Measurements from ENCODE around the gene EXD3. TPM values are rescaled to one million over a fixed set of nuclear protein-coding genes. Genes with fewer than 3 reads are reported as not detected.
"Not testable (repeated sequence)": the region's sequence is repeated elsewhere in the genome, so short reads cannot be mapped to it uniquely, and the experiment has no call there.

EXD3 gene
- total and polyA plus RNA-seq, 2 of the 4 experiments (the other 2 are of a cell fraction), result 1.1 to 7.4 TPM

DNA sequence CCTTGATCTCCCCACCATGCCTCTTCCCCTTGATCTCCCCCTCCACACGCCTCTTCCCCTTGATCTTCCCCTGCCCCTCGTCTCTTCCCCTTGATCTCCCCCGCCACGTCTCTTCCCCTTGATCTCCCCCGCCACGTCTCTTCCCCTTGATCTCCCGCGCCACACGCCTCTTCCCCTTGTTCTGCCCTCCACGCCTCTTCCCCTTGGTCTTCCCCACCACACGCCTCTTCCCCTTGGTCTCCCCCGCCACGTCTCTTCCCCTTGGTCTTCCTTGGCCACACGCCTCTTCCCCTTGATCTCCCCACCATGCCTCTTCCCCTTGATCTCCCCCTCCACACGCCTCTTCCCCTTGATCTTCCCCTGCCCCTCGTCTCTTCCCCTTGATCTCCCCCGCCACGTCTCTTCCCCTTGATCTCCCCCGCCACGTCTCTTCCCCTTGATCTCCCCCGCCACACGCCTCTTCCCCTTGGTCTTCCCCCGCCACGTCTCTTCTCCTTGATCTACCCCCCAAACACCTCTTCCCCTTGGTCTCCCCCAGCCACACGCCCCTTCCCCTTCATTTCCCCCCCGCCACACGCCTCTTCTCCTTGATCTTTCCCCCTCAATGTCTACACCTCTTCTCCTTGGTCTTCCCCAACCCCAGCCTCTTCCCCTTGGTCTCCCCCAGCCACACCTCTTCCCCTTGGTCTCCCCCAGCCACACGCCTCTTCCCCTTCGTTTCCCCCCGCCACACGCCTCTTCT lies 28.5 kb upstream of the EXD3 start:
- H3K27ac ChIP-seq (ENCODE audit: insufficient read depth, low read length); DNase-seq; H3K9me3 ChIP-seq (ENCODE audit: control insufficient read depth, insufficient read depth, low read length); H3K4me3 ChIP-seq (ENCODE audit: insufficient read depth, low read depth, low read length); ATAC-seq (ENCODE audit: low read depth); H2BK20ac ChIP-seq (ENCODE audit: low read depth, low read length); H4K8ac ChIP-seq (ENCODE audit: low read depth in 2 of 2, low read length in 2 of 2); H3K56ac ChIP-seq (ENCODE audit: extremely low read depth, insufficient read depth, low read length); H4K91ac ChIP-seq (ENCODE audit: insufficient read depth, low read depth, low read length); dilution Hi-C loops (cut with HindIII; ENCODE audit: low sequenced_read_pairs, unreplicated experiment); H2AK5ac ChIP-seq (ENCODE audit: low read depth, low read length); H3K9me1 ChIP-seq (ENCODE audit: insufficient read depth, low read length); H3K14ac ChIP-seq (replicated peaks; ENCODE audit: low read depth, low read length); H3K23ac ChIP-seq (ENCODE audit: low read depth, low read length); BruUV-seq (replicated peaks); H4K5ac ChIP-seq (ENCODE audit: low read depth, low read length); H2BK120ac ChIP-seq (ENCODE audit: low read depth, low read length); H3K18ac ChIP-seq (ENCODE audit: low read depth, low read length); intact Hi-C loops (cut with micrococcal nuclease); CTCF ChIA-PET; H3K4me1 ChIP-seq (ENCODE audit: control insufficient read depth, insufficient read depth, low read length); H3K4me2 ChIP-seq (ENCODE audit: low read depth, low read length); H3K9ac ChIP-seq (ENCODE audit: low read depth, low read length); H3K27me3 ChIP-seq (ENCODE audit: control insufficient read depth, insufficient read depth, low read length); H2BK15ac ChIP-seq (ENCODE audit: low read depth, low read length); H2AFZ ChIP-seq (replicated peaks; ENCODE audit: low read length, poor library complexity); H2BK5ac ChIP-seq (ENCODE audit: low read depth, low read length, poor library complexity, severe bottlenecking); in situ Hi-C loops (cut with MboI; ENCODE audit: low sequenced_read_pairs); POLR2A ChIA-PET (ENCODE audit: unreplicated experiment); H3K4ac ChIP-seq (ENCODE audit: low read depth, low read length); H2AK9ac ChIP-seq (replicated peaks; ENCODE audit: low read depth, low read length, poor library complexity): not testable (repeated sequence)
- Histone ChIP-seq H3K36me3 (ENCODE audit: control insufficient read depth, insufficient read depth, low read length) (peaks cover 45% of the 10 kb centered on the region), H4K20me1 (ENCODE audit: insufficient read depth, low read length) (peaks cover 17% of the 10 kb centered on the region), H3K79me1 (ENCODE audit: low read depth in 1 of 2, low read length in 2 of 2) (peaks cover 3 to 22% of the 10 kb centered on the region in 2 experiments; a peak in 2 of 4 replicates)
- 100% methylated on average over 1 of the region's 31 CpGs; no CpG with 5 or more reads in 1 of the 2 experiments for WGBS, 2 experiments (ENCODE audit: extremely low coverage in 2 of 2, insufficient read length in 1 of 2)

DNA sequence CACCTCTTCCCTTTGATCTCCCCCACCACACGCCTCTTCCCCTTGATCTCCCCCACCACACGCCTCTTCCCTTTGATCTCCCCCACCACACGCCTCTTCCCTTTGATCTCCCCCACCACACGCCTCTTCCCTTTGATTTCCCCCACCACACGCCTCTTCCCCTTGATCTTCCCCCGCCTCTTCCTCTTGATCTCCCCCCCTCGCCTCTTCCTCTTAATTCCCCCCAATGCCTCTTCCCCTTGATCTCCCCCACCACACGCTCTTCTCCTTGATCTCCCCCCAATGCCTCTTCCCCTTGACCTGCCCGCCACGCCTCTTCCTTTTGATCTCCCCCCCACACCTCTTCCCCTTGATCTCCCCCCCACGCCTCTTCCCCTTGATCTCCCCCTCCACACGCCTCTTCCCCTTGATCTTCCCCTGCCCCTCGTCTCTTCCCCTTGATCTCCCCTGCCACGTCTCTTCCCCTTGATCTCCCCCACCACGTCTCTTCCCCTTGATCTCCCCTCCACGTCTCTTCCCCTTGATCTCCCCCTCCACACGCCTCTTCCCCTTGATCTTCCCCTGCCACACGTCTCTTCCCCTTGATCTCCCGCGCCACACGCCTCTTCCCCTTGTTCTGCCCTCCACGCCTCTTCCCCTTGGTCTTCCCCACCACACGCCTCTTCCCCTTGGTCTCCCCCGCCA lies 27.7 kb upstream of the EXD3 start:
- H2AFZ ChIP-seq (replicated peaks; ENCODE audit: low read length, poor library complexity); H3K23ac ChIP-seq (ENCODE audit: low read depth, low read length); H3K4me2 ChIP-seq (ENCODE audit: low read depth, low read length); POLR2A ChIA-PET (ENCODE audit: unreplicated experiment); H2AK5ac ChIP-seq (ENCODE audit: low read depth, low read length); H3K9ac ChIP-seq (ENCODE audit: low read depth, low read length); H3K18ac ChIP-seq (ENCODE audit: low read depth, low read length); H2AK9ac ChIP-seq (replicated peaks; ENCODE audit: low read depth, low read length, poor library complexity); H3K14ac ChIP-seq (replicated peaks; ENCODE audit: low read depth, low read length); H3K9me3 ChIP-seq (ENCODE audit: control insufficient read depth, insufficient read depth, low read length); H4K91ac ChIP-seq (ENCODE audit: insufficient read depth, low read depth, low read length); H2BK20ac ChIP-seq (ENCODE audit: low read depth, low read length); H3K4ac ChIP-seq (ENCODE audit: low read depth, low read length); H2BK5ac ChIP-seq (ENCODE audit: low read depth, low read length, poor library complexity, severe bottlenecking); ATAC-seq (ENCODE audit: low read depth); H2BK15ac ChIP-seq (ENCODE audit: low read depth, low read length); intact Hi-C loops (cut with micrococcal nuclease); CTCF ChIA-PET; dilution Hi-C loops (cut with HindIII; ENCODE audit: low sequenced_read_pairs, unreplicated experiment); H4K8ac ChIP-seq (ENCODE audit: low read depth in 2 of 2, low read length in 2 of 2); BruUV-seq (replicated peaks); H3K56ac ChIP-seq (ENCODE audit: extremely low read depth, insufficient read depth, low read length); H3K27me3 ChIP-seq (ENCODE audit: control insufficient read depth, insufficient read depth, low read length); H3K4me3 ChIP-seq (ENCODE audit: insufficient read depth, low read depth, low read length); H3K27ac ChIP-seq (ENCODE audit: insufficient read depth, low read length); H2BK120ac ChIP-seq (ENCODE audit: low read depth, low read length); DNase-seq; H3K4me1 ChIP-seq (ENCODE audit: control insufficient read depth, insufficient read depth, low read length); H4K5ac ChIP-seq (ENCODE audit: low read depth, low read length); in situ Hi-C loops (cut with MboI; ENCODE audit: low sequenced_read_pairs); H3K9me1 ChIP-seq (ENCODE audit: insufficient read depth, low read length); H4K20me1 ChIP-seq (ENCODE audit: insufficient read depth, low read length): not testable (repeated sequence)
- Histone ChIP-seq H3K79me1 (ENCODE audit: low read depth in 1 of 2, low read length in 2 of 2) (peaks cover 3 to 14% of the 10 kb centered on the region in 2 experiments; a peak in 2 of 4 replicates), H3K36me3 (ENCODE audit: control insufficient read depth, insufficient read depth, low read length) (peaks cover 39% of the 10 kb centered on the region)
- 80% methylated on average over 3 of the region's 24 CpGs; no CpG with 5 or more reads in 1 of the 2 experiments for WGBS, 2 experiments (ENCODE audit: extremely low coverage in 2 of 2, insufficient read length in 1 of 2)

All from IMR-90 (cell line).